GM12878 (cell line): ENCODE measurements around the gene RCC2. TPM values are rescaled to one million over a fixed set of nuclear protein-coding genes. Genes with fewer than 3 reads are reported as not detected.

Experiments
- ATAC-seq: fragments of 200-7000 bp; cut with Tn5 transposase; 3 replicates; pipeline ENCODE4 v1.9.1; 2020; ENCODE audit warnings: mild to moderate bottlenecking, moderate library complexity
- BruUV-seq: library from RNA; stranded (reverse); fragments of 400-500 nt; replicated peaks from 2 replicates; lab custom pipeline; 2021; lab: Mats Ljungman, UMichigan
- CTCF ChIA-PET: fragments of 300-600 bp; sonication (Branson Sonifier 250); formaldehyde crosslinking; extraction: SDS; loops from one replicate; lab custom pipeline; 2021; ENCODE audit warnings: inconsistent platforms; lab: Yijun Ruan, JAX
- POLR2A ChIA-PET: fragments of 350-600 bp; formaldehyde crosslinking; extraction: SDS; loops from one replicate; lab custom pipeline; 2021; ENCODE audit warnings: inconsistent platforms; lab: Charles Lee
- RAD21 ChIA-PET: fragments of 300-600 bp; sonication (Branson Sonifier 250); formaldehyde crosslinking; loops from one replicate; lab custom pipeline; 2023; ENCODE audit warnings: antibody characterized with exemption; ENCODE audit not compliant: unreplicated experiment; lab: Charles Lee
- SMC1A ChIA-PET: fragments of 300-600 bp; sonication (Branson Sonifier 250); formaldehyde crosslinking; loops from one replicate; lab custom pipeline; 2023; ENCODE audit not compliant: unreplicated experiment, uncharacterized antibody; lab: Charles Lee
- DNase-seq: peaks from one replicate; pipeline ENCODE4 v3.0.0-alpha.2; 2011; ENCODE audit warnings: low read depth, low spot score
- FAIRE-seq: peaks from 3 replicates; lab custom pipeline; 2011; peaks lifted over from hg19 to GRCh38; lab: Jason Lieb, UNC
- H2AFZ ChIP-seq: 2 replicates; pipeline ENCODE4 v1.6.0; 2011; ENCODE audit warnings: low read depth, low read length, control low read depth; ENCODE audit not compliant: control insufficient read depth
- H3K27ac ChIP-seq: 2 replicates; pipeline ENCODE4 v1.5.1; 2011; ENCODE audit warnings: control low read depth; ENCODE audit not compliant: control insufficient read depth, insufficient read depth
- H3K27me3 ChIP-seq, 2 experiments: replicated peaks in 1 of 2; 2 replicates each; pipeline versions ENCODE4 v1.6.0 to v1.6.1; 2011; ENCODE audit warnings: low read length in 1 of 2; ENCODE audit not compliant: control insufficient read depth in 2 of 2, insufficient read depth in 2 of 2
- H3K36me3 ChIP-seq, 2 experiments: 2 replicates each; pipeline ENCODE4 v1.5.1; 2011; ENCODE audit warnings: low read length in 1 of 2; ENCODE audit not compliant: control insufficient read depth in 2 of 2, insufficient read depth in 2 of 2
- H3K4me1 ChIP-seq: 2 replicates; pipeline ENCODE4 v1.6.1; 2011; ENCODE audit warnings: mild to moderate bottlenecking, low read length, moderate library complexity, mixed read lengths; ENCODE audit not compliant: control insufficient read depth, insufficient read depth
- H3K4me2 ChIP-seq: 2 replicates; pipeline ENCODE4 v1.6.0; 2011; ENCODE audit warnings: control low read depth; ENCODE audit not compliant: control insufficient read depth, insufficient read depth
- H3K4me3 ChIP-seq: fragments of 200-600 bp; sonication (generic); 2 replicates; pipeline ENCODE4 v1.5.1; 2016
- H3K79me2 ChIP-seq: 2 replicates; pipeline ENCODE4 v1.6.0; 2011; ENCODE audit warnings: low read length; ENCODE audit not compliant: control insufficient read depth, insufficient read depth
- H3K9ac ChIP-seq: 2 replicates; pipeline ENCODE4 v1.8.0; 2011; ENCODE audit warnings: low read length, control low read depth, mixed read lengths; ENCODE audit not compliant: control insufficient read depth, insufficient read depth
- H3K9me3 ChIP-seq: replicated peaks from 3 replicates; pipeline ENCODE4 v1.5.1; 2011; ENCODE audit warnings: mild to moderate bottlenecking, low read length; ENCODE audit not compliant: control insufficient read depth, insufficient read depth
- H4K20me1 ChIP-seq: 2 replicates; pipeline ENCODE4 v1.6.0; 2011; ENCODE audit not compliant: control insufficient read depth, insufficient read depth
- ATF7 ChIP-seq: fragments of 450-650 bp; IDR thresholded peaks from 2 replicates; pipeline ENCODE4 v1.6.1; 2016; ENCODE audit warnings: low read depth, mild to moderate bottlenecking
- CBX5 ChIP-seq: sonication (generic); IDR thresholded peaks from 2 replicates; pipeline ENCODE4 v1.6.1; 2016; ENCODE audit warnings: low read depth, moderate library complexity, mild to moderate bottlenecking, inconsistent platforms
- ELK1 ChIP-seq: IDR thresholded peaks from 2 replicates; pipeline ENCODE4 v1.6.1; 2012; ENCODE audit warnings: low read depth, low read length, improper control_type of control experiment
- FOXM1 ChIP-seq: IDR thresholded peaks from 2 replicates; pipeline ENCODE4 v1.6.1; 2012; ENCODE audit warnings: low read depth, mild to moderate bottlenecking, inconsistent platforms, low read length, moderate library complexity
- GABPA ChIP-seq: IDR thresholded peaks from 2 replicates; pipeline ENCODE4 v1.6.1; 2014; ENCODE audit warnings: antibody characterized with exemption, low read depth, mild to moderate bottlenecking, inconsistent platforms
- HDAC2 ChIP-seq: fragments of 200-600 bp; sonication (generic); IDR thresholded peaks from 2 replicates; pipeline ENCODE4 v1.6.1; 2017
- HDAC6 ChIP-seq: fragments of 200-600 bp; sonication (generic); IDR thresholded peaks from one replicate; pipeline ENCODE4 v1.8.0; 2017; ENCODE audit warnings: antibody characterized with exemption; ENCODE audit not compliant: unreplicated experiment
- HDGF ChIP-seq: fragments of 450-650 bp; IDR thresholded peaks from 2 replicates; pipeline ENCODE4 v1.6.1; 2016; ENCODE audit warnings: antibody characterized with exemption
- LARP7 ChIP-seq: fragments of 450-650 bp; IDR thresholded peaks from 2 replicates; pipeline ENCODE4 v1.6.1; 2017; ENCODE audit warnings: mild to moderate bottlenecking
- MTA2 ChIP-seq: fragments of 450-650 bp; IDR thresholded peaks from 2 replicates; pipeline ENCODE4 v1.6.1; 2016; ENCODE audit warnings: low read depth, mild to moderate bottlenecking, moderate library complexity
- NFIC ChIP-seq: IDR thresholded peaks from 2 replicates; pipeline ENCODE4 v1.6.1; 2012; ENCODE audit warnings: low read depth, mild to moderate bottlenecking, inconsistent platforms, low read length, moderate library complexity
- NRF1 ChIP-seq: conservative IDR thresholded peaks from 2 replicates; pipeline ENCODE4 v1.6.1; 2011; ENCODE audit warnings: mild to moderate bottlenecking, low read depth, low read length, improper control_type of control experiment
- PML ChIP-seq: IDR thresholded peaks from 2 replicates; pipeline ENCODE4 v1.6.1; 2012; ENCODE audit warnings: low read length, inconsistent platforms
- RELB ChIP-seq: fragments of 450-650 bp; IDR thresholded peaks from 2 replicates; pipeline ENCODE4 v1.6.1; 2017; ENCODE audit warnings: low read depth, mild to moderate bottlenecking, moderate library complexity
- SP1 ChIP-seq: IDR thresholded peaks from one replicate; pipeline ENCODE4 v1.6.1; 2011; ENCODE audit warnings: low read depth, low read length
- SUPT20H ChIP-seq: IDR thresholded peaks from 2 replicates; pipeline ENCODE4 v1.6.1; 2011; ENCODE audit warnings: low read depth, mild to moderate bottlenecking, low read length, moderate library complexity, borderline replicate concordance; ENCODE audit not compliant: control insufficient read depth
- WRNIP1 ChIP-seq: IDR thresholded peaks from 2 replicates; pipeline ENCODE4 v1.6.1; 2011; ENCODE audit warnings: low read depth, low read length, improper control_type of control experiment, borderline replicate concordance
- whole genome bisulfite sequencing: methylation state at CpG from one replicate; pipeline ENCODE4 v1.1.6; 2016; ENCODE audit warnings: low lambda C conversion rate; ENCODE audit not compliant: insufficient replicate concordance, insufficient coverage; ENCODE audit errors: missing lambda C conversion rate; 5-methylcytosine and 5-hydroxymethylcytosine counted together
- in situ Hi-C: fragments of 300-500 bp; cut with MboI; formaldehyde crosslinking; loops from 9 replicates; pipeline ENCODE4 v1.14.3; 2018; ENCODE audit warnings: mixed read lengths
- intact Hi-C: fragments of 100-400 bp; cut with micrococcal nuclease; formaldehyde crosslinking; loops from one replicate; pipeline ENCODE4 v1.14.2; 2022; ENCODE audit not compliant: unreplicated experiment
- polyA plus RNA-seq, 11 experiments: library from polyadenylated mRNA; depleted of rRNA in 4 of 11; unstranded in 6 of 11; stranded (reverse) in 5 of 11; fragments of >200 nt; fragmentation: Nextera tagmentation in 4 of 11; fragmentation: Illumina TruSeq in 1 of 11; extraction: Ambion mirVana in 4 of 11; extraction: Trizol in 1 of 11; gene quantifications; 1 replicate in 1 of 11; 2 replicates in 10 of 11; pipeline versions ENCODE4 v1.2.1 to v1.2.3, GENCODE V29; 2011 to 2016; ENCODE audit warnings: inconsistent platforms in 2 of 11, missing spikeins in 2 of 11, low read depth in 1 of 11
- total RNA-seq, 4 experiments: library from RNA; depleted of rRNA in 3 of 4; stranded (reverse); fragments of >200 nt in 3 of 4; fragmentation: Illumina TruSeq in 1 of 4; extraction: Trizol in 1 of 4; gene quantifications; 2 replicates each; pipeline versions ENCODE4 v1.2.1 to v1.2.3, GENCODE V29; 2013 to 2021
- TF ChIP-seq, protein P1 (sequence below): IDR thresholded peaks from 2 replicates; pipeline ENCODE4 v1.6.1; 2012; ENCODE audit warnings: improper control_type of control experiment, low read depth, low read length; ENCODE audit not compliant: insufficient replicate concordance

Gene RCC2
- total and polyA plus RNA-seq, 10 of the 15 experiments (the other 5 are each of a cell fraction or from before 2014, with no cell fraction given): 10.7 to 176 (median 85.5) TPM

GRCh38 chr1:17486242-17486641, 46.8 kb upstream of the RCC2 start:
- ATAC-seq (no peak), DNase-seq (no peak), FAIRE-seq (no peak)
- Histone ChIP-seq H4K20me1 (no peaks in the 10 kb centered on the region), H3K4me3 (no peak overlapping the region), H3K9me3 (no peaks in the 10 kb centered on the region), H3K4me2 (no peak overlapping the region), H3K27ac (no peak overlapping the region), H2AFZ (no peak overlapping the region), H3K79me2 (no peaks in the 10 kb centered on the region), H3K27me3 (no peaks in the 10 kb centered on the region), H3K36me3 (no peaks in the 10 kb centered on the region), H3K9ac (no peak overlapping the region), H3K4me1 (no peaks in the 10 kb centered on the region)
- CTCF ChIA-PET: interaction anchor here (0.6 to 1.3 kb wide), 3 partner anchors 9 to 80 kb away, joined by 3 to 4 read pairs (median 3); no protein-coding TSS in a partner anchor
- RAD21 ChIA-PET: no interaction called here
- SMC1A ChIA-PET: interaction anchor here (0.6 to 0.8 kb wide), 2 partner anchors 54 to 69 kb away, joined by 4 to 5 read pairs; no protein-coding TSS in a partner anchor
- POLR2A ChIA-PET: interaction anchor here (0.6 kb wide), 1 partner anchor 28 kb away, joined by 3 read pairs; no protein-coding TSS in a partner anchor
- WGBS: 71% methylated on average over 9 of the region's 9 CpGs
- no TSS peak for BruUV-seq
- TF ChIP-seq LARP7 (no peak), FOXM1 (no peak), ELK1 (no peak), HDGF (no peak), WRNIP1 (no peak), MTA2 (no peak), SUPT20H (no peak), CBX5 (no peak), PML (no peak), ATF7 (no peak), GABPA (no peak), SP1 (no peak), RELB (no peak), HDAC2 (no peak), NRF1 (no peak), NFIC (no peak), HDAC6 (no peak)
- TF ChIP-seq, protein P1, sequence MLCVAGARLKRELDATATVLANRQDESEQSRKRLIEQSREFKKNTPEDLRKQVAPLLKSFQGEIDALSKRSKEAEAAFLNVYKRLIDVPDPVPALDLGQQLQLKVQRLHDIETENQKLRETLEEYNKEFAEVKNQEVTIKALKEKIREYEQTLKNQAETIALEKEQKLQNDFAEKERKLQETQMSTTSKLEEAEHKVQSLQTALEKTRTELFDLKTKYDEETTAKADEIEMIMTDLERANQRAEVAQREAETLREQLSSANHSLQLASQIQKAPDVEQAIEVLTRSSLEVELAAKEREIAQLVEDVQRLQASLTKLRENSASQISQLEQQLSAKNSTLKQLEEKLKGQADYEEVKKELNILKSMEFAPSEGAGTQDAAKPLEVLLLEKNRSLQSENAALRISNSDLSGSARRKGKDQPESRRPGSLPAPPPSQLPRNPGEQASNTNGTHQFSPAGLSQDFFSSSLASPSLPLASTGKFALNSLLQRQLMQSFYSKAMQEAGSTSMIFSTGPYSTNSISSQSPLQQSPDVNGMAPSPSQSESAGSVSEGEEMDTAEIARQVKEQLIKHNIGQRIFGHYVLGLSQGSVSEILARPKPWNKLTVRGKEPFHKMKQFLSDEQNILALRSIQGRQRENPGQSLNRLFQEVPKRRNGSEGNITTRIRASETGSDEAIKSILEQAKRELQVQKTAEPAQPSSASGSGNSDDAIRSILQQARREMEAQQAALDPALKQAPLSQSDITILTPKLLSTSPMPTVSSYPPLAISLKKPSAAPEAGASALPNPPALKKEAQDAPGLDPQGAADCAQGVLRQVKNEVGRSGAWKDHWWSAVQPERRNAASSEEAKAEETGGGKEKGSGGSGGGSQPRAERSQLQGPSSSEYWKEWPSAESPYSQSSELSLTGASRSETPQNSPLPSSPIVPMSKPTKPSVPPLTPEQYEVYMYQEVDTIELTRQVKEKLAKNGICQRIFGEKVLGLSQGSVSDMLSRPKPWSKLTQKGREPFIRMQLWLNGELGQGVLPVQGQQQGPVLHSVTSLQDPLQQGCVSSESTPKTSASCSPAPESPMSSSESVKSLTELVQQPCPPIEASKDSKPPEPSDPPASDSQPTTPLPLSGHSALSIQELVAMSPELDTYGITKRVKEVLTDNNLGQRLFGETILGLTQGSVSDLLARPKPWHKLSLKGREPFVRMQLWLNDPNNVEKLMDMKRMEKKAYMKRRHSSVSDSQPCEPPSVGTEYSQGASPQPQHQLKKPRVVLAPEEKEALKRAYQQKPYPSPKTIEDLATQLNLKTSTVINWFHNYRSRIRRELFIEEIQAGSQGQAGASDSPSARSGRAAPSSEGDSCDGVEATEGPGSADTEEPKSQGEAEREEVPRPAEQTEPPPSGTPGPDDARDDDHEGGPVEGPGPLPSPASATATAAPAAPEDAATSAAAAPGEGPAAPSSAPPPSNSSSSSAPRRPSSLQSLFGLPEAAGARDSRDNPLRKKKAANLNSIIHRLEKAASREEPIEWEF: no peak
- in situ Hi-C loops: no loop called here
- intact Hi-C loops: no loop called here
